IPS-11a (cell line): ENCODE measurements around the gene DCDC2C.
"Not testable (repeated sequence)": the region's sequence is repeated elsewhere in the genome, so short reads cannot be mapped to it uniquely, and the experiment has no call there.

ENCODE experiments used
- H3K4me3 ChIP-seq: one replicate; pipeline ENCODE4 v1.5.1; 2013; ENCODE audit warnings: low read depth, low read length, control low read depth

The DCDC2C gene

DNA sequence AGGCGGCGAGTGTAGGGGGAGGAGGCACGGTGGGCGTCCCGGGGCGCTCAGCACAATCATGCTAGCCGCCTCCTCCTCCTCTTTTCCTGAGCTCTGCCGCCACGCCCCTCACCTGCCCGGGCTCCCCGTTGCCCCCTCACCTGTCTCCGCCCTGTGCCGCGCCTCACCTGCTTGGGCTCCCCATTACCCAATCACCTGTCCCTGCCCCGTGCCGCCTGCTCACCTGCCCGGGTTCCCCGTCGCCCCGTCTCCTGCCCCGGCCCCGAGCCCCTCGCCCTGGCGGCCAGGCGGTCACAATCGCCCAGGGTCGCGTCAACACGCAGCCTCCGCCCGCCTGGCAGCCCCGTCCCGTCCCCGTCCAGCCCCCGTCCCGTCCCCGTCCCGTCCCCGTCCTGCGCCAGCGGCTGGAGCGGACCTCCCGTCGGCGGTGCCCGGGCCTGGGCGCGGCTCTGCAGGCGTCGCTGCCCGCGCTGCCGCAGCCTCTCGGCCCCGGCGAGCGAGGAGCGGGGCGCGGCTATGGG is at the start of gene DCDC2C:
DCDC2C (plus strand) TSS at position 340 of the 521 bp plus-strand sequence; CDS start at position 517, 177 bp downstream.
- H3K4me3 ChIP-seq = no peak within 1 kb of the TSS

DNA sequence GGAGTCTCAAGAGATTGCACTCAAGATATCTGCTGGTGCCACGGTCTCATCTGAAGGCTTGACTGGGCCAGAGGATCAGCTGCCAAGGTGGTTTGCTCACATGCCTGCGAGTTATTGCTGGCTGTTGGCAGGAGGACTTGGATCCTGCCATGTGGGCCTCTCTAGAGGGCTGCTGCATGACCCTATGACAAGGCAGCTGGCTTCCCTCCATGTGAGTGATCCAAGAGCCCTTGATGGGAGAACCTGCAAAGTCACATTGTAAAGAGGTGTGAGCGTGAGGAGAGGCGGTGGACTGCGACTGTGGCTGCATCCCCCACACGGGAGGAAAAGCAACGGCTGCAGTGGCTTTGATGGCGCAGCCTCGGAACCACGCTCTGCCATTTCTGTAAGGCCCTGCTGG is 49.4 kb upstream of the DCDC2C start:
- no peak overlapping the region for H3K4me3 ChIP-seq

DNA sequence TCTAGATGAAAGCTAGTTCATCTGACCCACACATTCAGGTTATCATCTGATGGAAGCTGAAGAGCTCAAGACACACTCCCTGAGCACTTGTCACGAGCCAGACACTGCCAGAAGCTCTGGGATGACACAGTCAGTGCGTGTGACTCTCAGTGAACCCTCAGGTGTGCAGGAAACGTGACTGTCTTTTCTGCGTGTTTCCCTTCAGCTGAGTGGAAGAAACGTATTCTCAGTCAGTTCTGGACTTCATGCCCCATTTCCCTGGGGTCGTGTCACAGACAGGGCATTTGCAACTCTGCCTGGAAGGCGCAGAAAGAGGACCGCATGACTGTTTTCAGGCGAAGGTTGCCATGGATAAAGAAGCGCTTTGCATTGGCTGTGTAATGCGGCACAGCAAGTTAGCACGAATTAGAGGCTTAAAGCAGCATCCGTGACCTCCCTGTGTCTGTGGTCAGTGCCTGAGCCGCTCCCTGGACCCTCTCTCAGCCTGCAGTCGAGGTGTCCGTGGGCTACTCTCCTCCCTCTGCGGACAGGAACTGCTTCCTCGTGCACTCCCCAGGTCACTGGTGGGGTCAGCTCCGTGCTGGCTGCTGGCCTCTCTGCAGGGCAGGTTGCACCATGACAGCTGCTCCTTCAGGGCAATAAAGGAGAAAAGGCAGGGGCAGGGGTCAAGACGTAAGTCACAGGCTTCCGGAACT is 48.7 kb upstream of the DCDC2C start:
- H3K4me3 ChIP-seq = no peak overlapping the region

- H3K4me3 ChIP-seq = no peak overlapping the region
These were observed 47.3 kb upstream of the DCDC2C start for GRCh38 chr2:3655871-3656761.

DNA sequence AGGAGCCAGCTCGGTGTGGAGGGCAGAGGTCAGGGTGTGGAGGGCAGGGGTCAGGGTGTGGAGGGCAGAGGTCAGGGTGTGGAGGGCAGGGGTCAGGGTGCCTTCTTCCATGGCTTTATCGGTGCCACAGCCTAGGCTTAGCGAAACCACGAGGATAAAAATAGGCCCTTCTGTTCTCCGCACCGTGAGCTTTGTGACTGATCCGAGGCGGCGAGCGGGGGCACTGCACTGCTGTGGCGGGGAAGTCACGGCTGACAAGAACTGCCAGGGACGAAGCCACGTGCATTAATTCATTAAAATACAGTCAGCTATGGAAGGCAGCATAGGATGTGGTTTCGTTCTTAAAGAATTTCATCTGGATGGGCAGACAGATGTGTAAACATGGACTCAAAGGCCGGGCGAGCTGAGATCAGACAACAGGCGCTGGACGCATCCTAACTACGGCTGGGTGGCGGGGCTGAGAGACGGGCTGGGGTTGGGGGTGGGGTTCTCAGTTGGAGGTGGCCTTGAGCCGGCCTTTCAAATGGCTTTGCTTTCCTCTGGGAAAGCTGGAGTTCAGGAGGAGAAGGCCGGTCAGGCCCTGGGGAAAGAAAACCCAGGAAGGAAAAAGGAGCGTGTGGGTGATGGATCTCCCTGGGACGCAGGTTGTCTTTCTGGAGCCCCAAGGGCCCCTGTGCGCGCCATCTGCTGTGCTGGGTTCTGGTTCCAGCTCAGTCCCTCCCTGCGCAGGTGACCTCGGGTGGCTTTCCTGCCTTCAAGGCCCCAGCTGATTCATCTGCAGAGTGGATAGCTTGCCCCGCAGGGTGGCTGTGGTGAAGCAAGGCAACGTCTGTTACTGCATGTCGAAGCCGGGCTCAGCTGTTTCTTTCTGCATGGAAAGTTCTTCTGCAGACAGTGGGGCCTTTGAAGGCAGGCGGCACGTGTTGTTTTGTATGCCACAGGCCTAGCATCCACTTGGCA is 46.3 kb upstream of the DCDC2C start:
- H3K4me3 ChIP-seq = no peak overlapping the region

DNA sequence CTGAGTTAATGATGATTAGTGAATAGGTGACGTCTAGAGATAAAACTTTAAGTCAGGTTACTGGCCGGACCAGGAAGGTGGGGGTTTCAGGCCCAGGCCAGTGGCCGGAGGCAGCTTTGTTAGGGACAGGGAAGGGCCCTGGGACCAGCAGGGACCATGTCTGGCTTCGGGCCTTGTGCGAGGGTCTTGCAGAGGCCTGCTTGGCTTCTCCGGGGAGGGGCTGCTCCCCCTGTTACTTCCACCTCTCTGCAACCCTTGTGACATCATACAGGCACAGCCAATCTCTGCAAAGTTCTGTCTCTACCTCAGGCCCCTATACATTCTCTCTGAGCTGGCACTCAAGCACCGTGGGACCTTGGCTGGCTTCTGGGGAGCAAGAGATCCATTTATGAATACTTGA is 45.5 kb upstream of the DCDC2C start, which contains the start of gene ALLC:
ALLC (plus strand) TSS at position 320 of the 400 bp plus-strand sequence. CDS start 12,958 bp downstream, outside the sequence.
- H3K4me3 ChIP-seq = no peak within 1 kb of the TSS

GRCh38 chr2:3659447-3660432 is 43.6 kb upstream of the DCDC2C start:
- no peak overlapping the region for H3K4me3 ChIP-seq

- not testable (repeated sequence) for H3K4me3 ChIP-seq
These were observed 42.7 kb upstream of the DCDC2C start for GRCh38 chr2:3660640-3661039.

GRCh38 chr2:3661149-3661660 is 42.2 kb upstream of the DCDC2C start:
- no peak overlapping the region for H3K4me3 ChIP-seq

GRCh38 chr2:3662239-3662638 is 41.1 kb upstream of the DCDC2C start:
- H3K4me3 ChIP-seq = no peak overlapping the region

GRCh38 chr2:3664118-3664517 is 39.3 kb upstream of the DCDC2C start:
- H3K4me3 ChIP-seq = no peak overlapping the region

GRCh38 chr2:3664925-3665324 is 38.5 kb upstream of the DCDC2C start:
- no peak overlapping the region for H3K4me3 ChIP-seq

GRCh38 chr2:3665886-3666612 is 37.3 kb upstream of the DCDC2C start:
- no peak overlapping the region for H3K4me3 ChIP-seq

DNA sequence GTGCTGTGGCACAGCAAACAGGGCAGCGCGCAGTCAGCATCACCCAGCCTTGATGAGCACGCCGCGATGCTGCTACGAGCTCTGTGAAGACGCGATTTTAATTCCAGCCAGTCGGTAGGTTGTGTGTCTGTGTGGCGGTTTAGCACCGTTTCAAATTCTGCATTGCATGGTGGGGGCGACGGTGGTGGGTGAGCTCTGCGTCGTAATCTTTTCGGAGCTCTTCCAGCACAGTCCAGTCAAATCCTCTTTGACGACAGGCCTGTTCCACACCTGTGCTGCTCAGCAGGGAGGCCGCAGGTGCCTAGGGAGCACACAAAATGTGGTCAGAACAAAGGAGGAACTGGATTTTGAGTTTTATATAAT is 36.8 kb upstream of the DCDC2C start:
- no peak overlapping the region for H3K4me3 ChIP-seq

GRCh38 chr2:3667151-3667631 is 36.2 kb upstream of the DCDC2C start:
- H3K4me3 ChIP-seq = no peak overlapping the region

- H3K4me3 ChIP-seq = no peak overlapping the region
These were observed 33.7 kb upstream of the DCDC2C start for GRCh38 chr2:3669656-3670055.

- H3K4me3 ChIP-seq = no peak overlapping the region
These were observed 33.0 kb upstream of the DCDC2C start for GRCh38 chr2:3670376-3670775.

DNA sequence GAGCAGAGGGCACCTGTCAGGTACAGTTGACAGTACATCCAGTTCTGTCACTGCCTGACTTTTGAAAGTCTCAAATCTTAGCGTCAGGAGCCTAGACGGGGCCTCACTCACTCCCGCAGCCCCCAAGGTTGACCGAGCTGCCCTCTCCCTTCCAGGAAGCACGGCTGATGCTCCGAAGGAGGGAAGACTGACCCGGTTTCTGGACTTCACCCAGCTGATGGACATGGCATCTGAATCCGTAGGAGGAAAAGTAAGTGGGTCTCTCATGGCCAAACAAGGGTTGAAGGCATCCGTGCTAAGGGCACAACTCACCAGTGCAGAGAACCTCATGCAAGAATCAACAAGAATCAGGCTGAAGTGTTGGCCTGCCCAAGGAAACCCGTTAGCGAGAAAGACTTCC is 32.4 kb upstream of the DCDC2C start:
- no peak overlapping the region for H3K4me3 ChIP-seq
